GM10248 (cell line): Measurements from ENCODE around the gene ZNF320.
"Not testable (repeated sequence)": the region's sequence is repeated elsewhere in the genome, so short reads cannot be mapped to it uniquely, and the experiment has no call there.

ENCODE experiments used
- CTCF ChIA-PET: fragments of 300-600 bp; sonication (Branson Sonifier 250); formaldehyde crosslinking; extraction: SDS; loops from one replicate; lab custom pipeline; 2021; ENCODE audit warnings: antibody characterized with exemption; lab: Yijun Ruan, JAX
- POLR2A ChIA-PET: fragments of 350-650 bp; sonication (Branson Sonifier 250); formaldehyde crosslinking; extraction: SDS; loops from one replicate; lab custom pipeline; 2020; ENCODE audit warnings: antibody characterized with exemption; lab: Yijun Ruan, JAX
- DNase-seq: peaks from one replicate; pipeline ENCODE4 v3.0.0; 2012; ENCODE audit errors: extremely low spot score
- TF ChIP-seq, protein P1 (sequence below): IDR thresholded peaks from 2 replicates; pipeline ENCODE4 v1.5.1; 2012; ENCODE audit warnings: mild to moderate bottlenecking, low read depth; ENCODE audit errors: extremely low read depth, missing control alignments, control extremely low read depth

The ZNF320 gene

GRCh38 chr19:52943134-52943883, 45.9 kb upstream of the ZNF320 start:
- TF ChIP-seq, protein P1, sequence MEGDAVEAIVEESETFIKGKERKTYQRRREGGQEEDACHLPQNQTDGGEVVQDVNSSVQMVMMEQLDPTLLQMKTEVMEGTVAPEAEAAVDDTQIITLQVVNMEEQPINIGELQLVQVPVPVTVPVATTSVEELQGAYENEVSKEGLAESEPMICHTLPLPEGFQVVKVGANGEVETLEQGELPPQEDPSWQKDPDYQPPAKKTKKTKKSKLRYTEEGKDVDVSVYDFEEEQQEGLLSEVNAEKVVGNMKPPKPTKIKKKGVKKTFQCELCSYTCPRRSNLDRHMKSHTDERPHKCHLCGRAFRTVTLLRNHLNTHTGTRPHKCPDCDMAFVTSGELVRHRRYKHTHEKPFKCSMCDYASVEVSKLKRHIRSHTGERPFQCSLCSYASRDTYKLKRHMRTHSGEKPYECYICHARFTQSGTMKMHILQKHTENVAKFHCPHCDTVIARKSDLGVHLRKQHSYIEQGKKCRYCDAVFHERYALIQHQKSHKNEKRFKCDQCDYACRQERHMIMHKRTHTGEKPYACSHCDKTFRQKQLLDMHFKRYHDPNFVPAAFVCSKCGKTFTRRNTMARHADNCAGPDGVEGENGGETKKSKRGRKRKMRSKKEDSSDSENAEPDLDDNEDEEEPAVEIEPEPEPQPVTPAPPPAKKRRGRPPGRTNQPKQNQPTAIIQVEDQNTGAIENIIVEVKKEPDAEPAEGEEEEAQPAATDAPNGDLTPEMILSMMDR, result no peak
- ChIA-PET POLR2A (no interaction called here), CTCF (no interaction called here)
- no peak for DNase-seq

GRCh38 chr19:52942386-52943133, 45.1 kb upstream of the ZNF320 start:
- ChIA-PET CTCF (no interaction called here), POLR2A (no interaction called here)
- TF ChIP-seq, protein P1, result no peak
- DNase-seq, result peak; percentile 96

DNA sequence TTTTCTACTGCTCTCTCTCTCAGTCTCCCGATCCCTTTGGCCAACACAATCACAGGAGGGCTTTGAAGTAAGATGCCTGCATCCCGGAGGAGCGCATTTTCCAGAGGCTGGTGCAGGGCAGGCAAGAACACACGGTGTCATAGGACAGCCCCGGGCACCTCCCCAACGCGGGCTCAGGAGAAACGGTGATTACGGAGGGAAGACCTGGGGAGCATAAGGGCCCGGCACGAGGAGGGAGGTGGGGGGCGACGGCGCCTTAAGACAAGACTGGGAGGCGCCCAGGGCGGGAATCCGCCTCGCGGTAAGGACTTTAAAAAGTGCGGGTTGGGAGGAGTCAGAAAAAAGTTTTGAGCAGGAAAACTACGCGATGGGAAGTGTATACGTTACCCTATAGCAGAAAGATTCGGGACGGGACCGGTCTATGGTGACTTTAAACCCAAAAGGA, 44.5 kb upstream of the ZNF320 start:
- peak; percentile 12 for DNase-seq
- TF ChIP-seq, protein P1, result no peak
- CTCF ChIA-PET, result no interaction called here
- POLR2A ChIA-PET, result interaction anchor here (0.7 kb wide), 1 partner anchor 52 kb away, joined by 11 read pairs; no protein-coding TSS in a partner anchor

- POLR2A ChIA-PET, result interaction anchor here (0.7 kb wide), 1 partner anchor 51 kb away, joined by 11 read pairs; no protein-coding TSS in a partner anchor
- DNase-seq, CTCF ChIA-PET: not testable (repeated sequence)
These were observed 44.1 kb upstream of the ZNF320 start for GRCh38 chr19:52941523-52941922.

GRCh38 chr19:52940905-52941304, 43.5 kb upstream of the ZNF320 start:
- POLR2A ChIA-PET, CTCF ChIA-PET, DNase-seq: not testable (repeated sequence)

DNA sequence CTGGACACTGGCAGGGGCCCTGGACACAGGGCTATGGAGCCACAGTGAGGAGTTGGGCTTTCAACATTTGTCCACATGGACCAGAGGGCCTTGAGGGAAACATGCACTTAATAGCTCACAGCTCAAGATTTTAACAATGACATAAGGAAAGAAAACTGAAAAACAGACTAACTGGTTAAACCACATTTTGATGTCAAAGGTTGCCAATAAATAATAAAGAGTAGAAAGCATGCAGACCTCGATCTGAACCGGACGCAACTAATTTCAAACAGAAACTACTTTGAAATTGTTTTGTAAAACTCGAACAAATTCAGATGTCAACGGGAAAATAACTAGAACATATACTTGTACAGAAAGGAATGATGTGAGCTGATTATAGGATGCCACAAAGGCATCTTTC, 41.3 kb upstream of the ZNF320 start:
- TF ChIP-seq, protein P1, result no peak
- POLR2A ChIA-PET, result no interaction called here
- CTCF ChIA-PET, result no interaction called here
- DNase-seq, result no peak

DNA sequence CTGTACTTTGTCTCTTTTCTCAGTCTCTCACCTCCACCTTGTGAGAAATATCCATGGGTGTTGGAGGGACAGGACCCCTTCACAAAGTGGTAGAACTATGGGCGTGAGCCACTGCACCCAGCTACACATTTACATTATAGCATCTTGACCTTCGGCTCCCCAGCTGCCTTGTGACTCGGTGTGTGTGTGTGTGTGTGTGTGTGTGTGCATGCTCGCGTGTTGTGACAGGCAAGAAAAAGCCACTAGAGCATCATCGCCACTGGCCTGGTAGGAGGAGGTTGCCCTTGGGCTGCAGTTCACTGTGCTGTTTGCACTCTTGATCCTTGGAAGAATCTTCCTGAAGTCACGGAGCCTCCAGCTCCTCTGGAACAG, 39.5 kb upstream of the ZNF320 start:
- DNase-seq, result no peak
- TF ChIP-seq, protein P1, result no peak
- POLR2A ChIA-PET, result no interaction called here
- CTCF ChIA-PET, result interaction anchor here (0.9 kb wide), 1 partner anchor 8 kb away, joined by 3 read pairs; no protein-coding TSS in a partner anchor
